BJ (cell line): ENCODE measurements around the gene ATP6V0E2. TPM values are rescaled to one million over a fixed set of nuclear protein-coding genes. Genes with fewer than 3 reads are reported as not detected.
"Not testable (repeated sequence)": the region's sequence is repeated elsewhere in the genome, so short reads cannot be mapped to it uniquely, and the experiment has no call there.

Source experiments
- CTCF ChIA-PET: fragments of 350-600 bp; formaldehyde crosslinking; extraction: SDS; loops from one replicate; lab custom pipeline; 2021; ENCODE audit warnings: antibody characterized with exemption, inconsistent platforms; lab: Yijun Ruan, JAX
- POLR2A ChIA-PET: fragments of 300-600 bp; sonication (Branson Sonifier 250); formaldehyde crosslinking; extraction: SDS; loops from one replicate; lab custom pipeline; 2021; ENCODE audit warnings: antibody characterized with exemption; lab: Charles Lee
- DNase-seq: peaks from one replicate; pipeline ENCODE4 v3.0.0-alpha.2; 2011; ENCODE audit warnings: low read depth
- H3K27me3 ChIP-seq: 2 replicates; pipeline ENCODE4 v1.6.0; 2011; ENCODE audit warnings: low read length; ENCODE audit not compliant: control insufficient read depth, insufficient read depth
- H3K36me3 ChIP-seq: 2 replicates; pipeline ENCODE4 v1.5.1; 2011; ENCODE audit warnings: low read length; ENCODE audit not compliant: control insufficient read depth, insufficient read depth
- H3K4me3 ChIP-seq: 2 replicates; pipeline ENCODE4 v1.5.1; 2011; ENCODE audit warnings: low read depth, mild to moderate bottlenecking, control low read depth, low read length
- polyA plus RNA-seq: library from polyadenylated mRNA; depleted of rRNA; stranded (reverse); fragments of >200 nt; gene quantifications from 2 replicates; pipeline ENCODE4 v1.2.3, GENCODE V29; 2011
- TF ChIP-seq, protein P1 (sequence below): IDR thresholded peaks from 2 replicates; pipeline ENCODE4 v1.5.1; 2011; ENCODE audit warnings: low read depth, mild to moderate bottlenecking, control low read depth, inconsistent platforms, low read length, moderate library complexity; ENCODE audit not compliant: insufficient read depth

Gene ATP6V0E2
- polyA plus RNA-seq, 1 experiment = 17.7 TPM

DNA sequence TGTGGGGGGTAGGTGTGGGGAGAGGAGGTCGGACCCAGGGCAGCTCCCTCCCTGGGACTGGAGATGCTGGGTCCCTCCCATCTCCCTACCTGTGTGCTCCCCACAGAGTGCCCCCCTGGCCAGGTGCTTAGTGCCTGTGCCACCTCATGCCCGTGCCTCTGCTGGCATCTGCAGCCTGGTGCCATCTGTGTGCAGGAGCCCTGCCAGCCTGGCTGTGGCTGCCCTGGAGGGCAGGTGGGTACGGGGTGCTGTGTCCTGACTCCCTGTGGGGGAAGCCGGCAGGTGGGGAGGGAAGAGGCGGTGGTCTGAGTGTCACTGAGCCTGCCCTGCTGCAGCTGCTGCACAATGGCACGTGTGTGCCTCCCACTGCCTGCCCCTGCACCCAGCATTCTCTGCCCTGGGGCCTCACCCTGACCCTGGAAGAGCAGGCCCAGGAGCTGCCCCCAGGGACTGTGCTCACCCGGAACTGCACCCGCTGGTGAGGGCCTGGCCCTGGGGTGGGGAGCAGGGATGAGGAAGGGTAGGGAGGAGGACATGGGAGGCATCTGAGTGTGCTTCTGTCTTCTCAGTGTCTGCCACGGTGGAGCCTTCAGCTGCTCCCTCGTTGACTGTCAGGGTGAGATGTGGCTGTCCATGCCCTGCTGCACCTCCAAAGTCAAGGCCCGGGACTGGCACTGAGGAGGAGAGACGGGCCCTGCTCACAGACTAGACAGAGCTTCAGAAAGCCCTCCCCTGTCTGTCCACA is 47.3 kb upstream of the ATP6V0E2 start:
- CTCF ChIA-PET = interaction anchor here (1.6 kb wide), 1 partner anchor 13 kb away, joined by 3 read pairs; no protein-coding TSS in a partner anchor
- no peak for DNase-seq
- Histone ChIP-seq H3K36me3 (no peaks in the 10 kb centered on the region), H3K27me3 (peaks cover 2% of the 10 kb centered on the region), H3K4me3 (no peak overlapping the region)
- POLR2A ChIA-PET = interaction anchor here (0.6 kb wide), 1 partner anchor 12 kb away, joined by 4 read pairs; the partner anchor contains the start of gene ZNF862
- TF ChIP-seq, protein P1, sequence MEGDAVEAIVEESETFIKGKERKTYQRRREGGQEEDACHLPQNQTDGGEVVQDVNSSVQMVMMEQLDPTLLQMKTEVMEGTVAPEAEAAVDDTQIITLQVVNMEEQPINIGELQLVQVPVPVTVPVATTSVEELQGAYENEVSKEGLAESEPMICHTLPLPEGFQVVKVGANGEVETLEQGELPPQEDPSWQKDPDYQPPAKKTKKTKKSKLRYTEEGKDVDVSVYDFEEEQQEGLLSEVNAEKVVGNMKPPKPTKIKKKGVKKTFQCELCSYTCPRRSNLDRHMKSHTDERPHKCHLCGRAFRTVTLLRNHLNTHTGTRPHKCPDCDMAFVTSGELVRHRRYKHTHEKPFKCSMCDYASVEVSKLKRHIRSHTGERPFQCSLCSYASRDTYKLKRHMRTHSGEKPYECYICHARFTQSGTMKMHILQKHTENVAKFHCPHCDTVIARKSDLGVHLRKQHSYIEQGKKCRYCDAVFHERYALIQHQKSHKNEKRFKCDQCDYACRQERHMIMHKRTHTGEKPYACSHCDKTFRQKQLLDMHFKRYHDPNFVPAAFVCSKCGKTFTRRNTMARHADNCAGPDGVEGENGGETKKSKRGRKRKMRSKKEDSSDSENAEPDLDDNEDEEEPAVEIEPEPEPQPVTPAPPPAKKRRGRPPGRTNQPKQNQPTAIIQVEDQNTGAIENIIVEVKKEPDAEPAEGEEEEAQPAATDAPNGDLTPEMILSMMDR = no peak

DNA sequence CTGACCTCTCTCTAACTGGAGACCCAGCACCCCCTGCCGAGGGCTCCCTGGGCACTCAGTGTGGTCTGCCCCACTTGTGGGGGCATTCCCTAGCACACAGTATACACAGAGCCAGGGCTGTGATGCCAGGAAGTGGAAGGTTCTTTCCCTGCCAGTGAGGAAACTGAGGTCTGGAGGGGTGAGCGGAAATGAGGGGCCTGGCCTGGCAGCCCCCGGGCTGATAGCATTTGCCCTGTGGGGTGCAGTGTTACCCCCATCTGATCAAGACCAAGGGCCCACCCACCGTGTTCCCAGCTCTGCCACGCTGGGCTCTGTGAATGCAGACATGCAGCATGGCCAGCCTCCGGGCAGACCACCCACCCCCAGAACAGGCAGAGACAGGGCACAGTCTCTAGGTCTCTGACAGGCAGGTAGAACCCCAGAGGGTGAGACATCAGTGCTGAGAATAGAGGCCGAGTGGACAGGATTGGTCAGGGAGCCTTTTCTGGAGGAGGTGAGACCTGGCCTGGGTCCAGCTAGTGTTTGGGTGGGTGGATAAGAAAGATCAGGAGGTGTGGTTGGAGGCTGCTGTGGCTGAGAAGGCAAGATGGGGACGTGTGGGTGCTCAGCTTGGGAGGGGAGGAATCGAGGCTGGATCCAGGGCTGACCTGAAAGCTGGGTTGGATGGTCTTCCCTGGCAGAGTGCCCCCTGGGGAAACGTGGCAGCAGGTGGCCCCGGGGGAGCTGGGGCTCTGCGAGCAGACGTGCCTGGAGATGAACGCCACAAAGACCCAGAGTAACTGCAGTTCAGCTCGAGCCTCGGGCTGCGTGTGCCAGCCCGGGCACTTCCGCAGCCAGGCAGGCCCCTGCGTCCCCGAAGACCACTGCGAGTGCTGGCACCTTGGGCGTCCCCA is 46.4 kb upstream of the ATP6V0E2 start:
- TF ChIP-seq, protein P1 = no peak
- no peaks in the 10 kb centered on the region for H3K36me3 ChIP-seq
- no peak for DNase-seq
- H3K4me3 ChIP-seq = no peak overlapping the region
- CTCF ChIA-PET = interaction anchor here (1.6 kb wide), 1 partner anchor 12 kb away, joined by 3 read pairs; no protein-coding TSS in a partner anchor
- peaks cover 5% of the 10 kb centered on the region for H3K27me3 ChIP-seq
- POLR2A ChIA-PET = interaction anchor here (0.6 kb wide), 1 partner anchor 11 kb away, joined by 4 read pairs; the partner anchor contains the start of gene ZNF862

DNA sequence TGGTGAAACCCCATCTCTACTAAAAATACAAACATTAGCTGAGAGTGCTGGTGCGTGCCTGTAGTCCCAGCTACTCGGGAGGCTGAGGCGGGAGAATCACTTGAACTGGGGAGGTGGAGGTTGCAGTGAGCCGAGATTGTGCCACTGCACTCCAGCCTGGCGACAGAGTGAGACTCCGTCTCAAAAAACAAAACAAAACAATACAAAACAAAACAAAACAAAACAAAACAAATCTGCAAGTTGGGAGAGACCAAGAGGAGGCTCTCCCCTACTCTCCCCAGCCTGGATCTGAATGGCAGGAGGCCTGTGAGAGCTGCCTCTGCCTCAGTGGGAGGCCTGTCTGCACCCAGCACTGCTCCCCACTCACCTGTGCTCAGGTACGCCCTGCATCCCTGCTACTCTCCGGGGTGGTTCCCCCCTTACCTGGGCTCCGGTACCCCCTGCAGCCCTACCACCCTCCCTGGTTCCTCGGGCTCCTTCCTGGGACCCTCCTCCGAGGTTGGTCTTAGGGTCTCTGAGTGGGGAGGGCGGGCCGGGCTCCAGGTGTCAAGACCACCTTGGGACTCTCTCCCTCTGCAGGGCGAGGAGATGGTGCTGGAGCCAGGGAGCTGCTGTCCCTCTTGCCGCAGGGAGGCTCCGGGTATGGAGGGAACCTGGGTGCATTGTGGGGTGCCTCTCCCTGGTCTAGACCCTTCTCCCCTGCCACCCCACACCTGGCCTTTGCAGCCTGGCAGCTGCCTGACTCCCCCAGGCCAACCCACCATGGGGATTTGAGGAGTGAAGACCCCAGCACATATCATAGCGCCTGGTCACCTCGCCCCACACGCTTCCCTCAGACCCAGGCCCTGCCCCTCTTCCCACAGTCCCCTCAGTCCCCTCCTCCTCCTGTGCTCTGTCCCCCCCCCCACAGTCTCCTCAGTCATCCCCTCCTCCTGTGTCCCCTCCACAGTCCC is 45.1 kb upstream of the ATP6V0E2 start:
- POLR2A ChIA-PET = no interaction called here
- CTCF ChIA-PET = interaction anchor here (0.8 kb wide), 1 partner anchor 43 kb away, joined by 3 read pairs; no protein-coding TSS in a partner anchor
- no peak for DNase-seq

DNA sequence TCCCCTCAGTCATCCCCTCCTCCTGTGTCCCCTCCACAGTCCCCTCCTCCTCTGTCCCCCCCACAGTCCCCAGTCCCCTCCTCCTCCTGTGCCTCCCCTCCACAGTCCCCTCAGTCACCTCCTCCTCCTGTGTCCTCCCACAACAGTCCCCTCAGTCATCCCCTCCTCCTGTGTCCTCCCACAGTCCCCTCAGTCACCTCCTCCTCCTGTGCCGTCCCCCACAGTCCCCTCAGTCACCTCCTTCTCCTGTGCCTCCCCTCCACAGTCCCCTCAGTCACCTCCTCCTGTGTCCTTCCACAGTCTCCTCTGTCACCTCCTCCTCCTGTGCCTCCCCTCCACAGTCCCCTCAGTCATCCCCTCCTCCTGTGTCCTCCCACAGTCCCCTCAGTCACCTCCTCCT is 43.2 kb upstream of the ATP6V0E2 start:
- CTCF ChIA-PET = not testable (repeated sequence)

More for the DNA sequence above, 45.1 kb upstream of the ATP6V0E2 start:
- Histone ChIP-seq H3K36me3 (no peaks in the 10 kb centered on the region), H3K27me3 (peaks cover 10% of the 10 kb centered on the region), H3K4me3 (no peak overlapping the region)
- TF ChIP-seq, protein P1 = no peak

More for the DNA sequence above, 43.2 kb upstream of the ATP6V0E2 start:
- POLR2A ChIA-PET, H3K4me3 ChIP-seq, DNase-seq, H3K36me3 ChIP-seq: not testable (repeated sequence)
- peaks cover 13% of the 10 kb centered on the region for H3K27me3 ChIP-seq
